A204.1 (cell line): ENCODE measurements around the gene FGF3.

Experiments
- FAIRE-seq: peaks from 2 replicates; lab custom pipeline; 2012; peaks lifted over from hg19 to GRCh38; lab: Jason Lieb, UNC

FGF3 gene

DNA sequence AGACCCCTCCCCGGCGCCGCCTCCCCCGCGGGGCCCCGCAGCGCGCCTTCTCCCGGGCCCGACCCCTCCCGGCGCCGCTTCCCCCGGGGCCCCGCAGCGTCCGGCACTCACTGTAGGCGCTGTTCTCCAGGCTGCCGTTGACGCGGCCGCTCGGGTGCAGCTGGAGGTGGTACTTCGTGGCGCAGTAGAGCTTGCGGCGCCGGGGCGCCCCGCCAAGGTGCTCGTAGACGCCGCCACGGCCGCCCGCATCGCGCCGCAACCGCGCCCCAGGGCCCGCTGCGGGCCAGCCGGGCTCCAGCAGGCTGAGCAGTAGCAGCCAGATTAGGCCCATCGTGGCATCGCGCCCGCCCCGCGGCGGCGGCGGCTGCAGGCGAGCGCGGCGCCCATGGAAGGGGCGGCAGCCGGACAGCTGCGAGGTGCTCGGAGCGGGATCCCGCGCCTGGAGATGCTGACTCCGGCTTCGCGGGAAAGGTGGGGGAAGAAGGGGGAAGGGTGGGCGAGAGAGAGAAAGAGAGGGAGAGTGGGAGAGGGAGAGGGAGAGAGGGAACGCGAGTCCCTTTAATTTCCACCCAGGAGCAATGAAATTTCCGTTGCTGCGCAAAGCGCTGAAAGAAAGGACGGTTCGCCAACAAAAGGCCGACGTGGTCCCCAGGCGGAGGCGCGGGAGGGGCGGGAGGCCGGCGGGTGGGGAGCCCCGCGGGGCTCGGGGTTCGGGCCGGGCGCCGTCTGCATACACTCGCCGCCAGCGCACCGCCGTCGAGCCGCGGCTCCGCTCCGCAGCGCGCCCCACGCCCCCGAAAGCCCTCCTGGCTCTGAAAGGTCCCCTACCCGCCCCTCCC, at the start of gene FGF3:
Gene FGF3, minus strand, starts transcription at position 814 of the 839 bp plus-strand sequence. Its CDS starts 483 bp downstream, at position 331.
- FAIRE-seq = no peak

DNA sequence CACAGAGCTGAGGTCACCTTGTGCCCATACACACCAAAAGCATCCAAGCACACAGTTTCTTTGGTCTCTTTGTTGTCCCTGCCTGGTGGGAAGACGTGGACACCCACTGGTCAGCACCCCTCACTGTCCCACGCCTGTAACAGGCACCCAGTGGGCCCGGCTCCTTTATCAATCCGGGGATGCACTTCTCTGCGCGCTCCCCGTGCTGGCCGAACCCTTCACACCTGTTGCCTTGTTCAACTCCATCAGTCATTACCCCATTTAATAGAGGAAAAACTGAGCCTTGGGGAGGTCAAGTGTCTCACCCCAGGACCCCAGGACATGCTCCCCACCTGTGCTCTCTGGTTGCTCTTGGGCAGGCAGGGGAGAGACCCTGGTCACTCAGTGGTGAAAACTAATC, 49.7 kb upstream of the FGF3 start:
- no peak for FAIRE-seq

DNA sequence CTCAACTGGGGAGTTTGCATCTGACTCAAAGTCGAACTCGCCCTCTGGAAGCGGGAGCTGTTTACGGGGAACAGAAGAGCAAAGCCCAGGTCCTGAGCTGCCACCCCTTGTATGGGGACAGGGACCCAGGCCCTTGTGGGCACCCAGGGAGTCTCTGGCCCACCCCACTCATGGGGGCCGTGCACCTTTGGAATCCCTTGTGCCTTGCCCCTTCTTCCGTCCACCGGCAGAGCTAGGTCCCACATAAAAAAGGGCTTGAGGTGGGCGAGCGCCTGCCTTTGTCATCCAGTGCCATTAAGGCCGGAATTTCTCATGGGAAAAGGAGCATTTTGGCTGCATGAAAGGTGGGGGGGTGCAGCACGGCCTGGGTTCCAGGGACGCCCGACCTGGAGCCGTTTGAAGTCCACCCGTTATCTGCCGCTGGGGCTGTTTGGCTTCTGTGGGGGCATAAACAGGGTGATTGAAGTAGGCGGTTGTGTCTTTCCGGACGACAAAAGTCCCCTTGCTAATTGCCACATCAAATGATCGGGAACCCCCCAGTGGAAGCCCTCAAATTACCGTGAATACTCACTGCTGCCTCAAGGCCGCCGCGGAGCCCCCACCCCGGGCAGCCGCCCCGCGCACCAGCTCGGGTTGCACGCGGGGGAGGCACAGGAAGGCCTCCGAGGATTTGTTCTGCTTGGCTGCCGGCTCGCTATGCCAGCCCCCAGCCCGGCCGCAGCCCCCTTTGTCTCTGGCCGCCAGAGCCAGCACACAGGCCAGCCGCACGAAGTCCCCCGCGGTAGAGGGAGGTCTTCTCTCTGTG, 49.0 kb upstream of the FGF3 start:
- FAIRE-seq = no peak

DNA sequence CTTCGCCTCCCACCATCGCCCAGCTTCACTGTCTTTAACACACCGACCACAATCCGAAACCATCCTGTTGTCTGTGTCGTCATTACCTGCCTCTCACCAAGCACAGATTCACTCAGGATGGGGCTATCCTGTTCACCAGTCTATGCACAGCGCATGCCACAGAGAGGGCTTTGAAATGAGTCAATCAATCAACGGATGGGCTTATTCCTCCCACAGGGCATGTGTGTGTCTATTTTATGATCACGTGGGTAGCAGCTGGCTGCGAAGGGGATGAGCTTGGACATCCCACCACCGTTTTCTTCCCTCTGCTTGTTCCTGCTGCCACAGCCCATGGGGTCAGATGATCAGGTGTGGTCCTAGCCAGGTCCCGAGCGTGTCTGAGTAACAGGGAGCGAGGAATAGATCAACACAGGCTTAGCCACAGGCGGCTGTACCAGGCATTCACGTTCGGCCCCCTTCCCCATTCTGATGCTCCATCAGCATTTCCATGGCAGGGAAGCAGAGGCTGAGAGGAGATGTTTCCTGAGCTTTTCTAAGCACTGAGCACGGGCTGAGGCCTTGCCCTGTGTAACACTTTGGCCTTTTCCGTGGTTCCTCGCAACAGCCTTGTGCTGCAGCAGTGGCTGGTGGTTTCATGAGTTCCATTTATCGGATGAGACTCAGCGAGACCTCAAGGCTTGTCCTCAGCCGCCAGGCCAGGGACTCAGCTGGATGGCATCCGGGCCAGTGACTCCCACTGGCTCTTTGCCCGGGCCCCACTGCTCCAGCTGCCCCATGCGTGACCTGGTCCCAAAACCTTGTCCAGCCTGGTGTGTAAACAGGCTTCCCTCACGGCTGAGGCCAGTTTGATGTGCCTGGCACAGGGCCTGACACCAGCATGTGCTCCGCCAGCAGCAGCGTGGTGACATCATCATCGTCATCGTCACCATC, 48.1 kb upstream of the FGF3 start:
- FAIRE-seq = no peak

DNA sequence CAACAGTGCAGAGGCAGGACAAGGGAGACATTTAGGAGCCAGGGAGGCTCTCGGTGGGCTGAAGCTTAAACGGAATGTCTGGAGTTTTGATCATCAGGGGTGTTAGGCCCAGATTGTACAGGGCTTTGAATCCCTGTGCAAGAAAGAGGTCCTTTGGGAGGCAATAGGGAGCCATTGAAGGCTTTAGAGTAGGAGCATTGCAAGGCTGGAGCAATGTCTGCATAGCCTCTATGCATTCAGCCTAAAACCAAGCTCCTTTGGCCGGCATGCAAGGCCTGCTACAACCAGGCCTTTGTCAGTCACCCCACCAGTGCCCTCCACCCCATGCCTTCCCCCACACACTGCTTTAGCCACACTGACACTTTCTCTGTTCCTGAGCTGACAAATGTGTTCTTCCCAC, 47.4 kb upstream of the FGF3 start:
- no peak for FAIRE-seq

DNA sequence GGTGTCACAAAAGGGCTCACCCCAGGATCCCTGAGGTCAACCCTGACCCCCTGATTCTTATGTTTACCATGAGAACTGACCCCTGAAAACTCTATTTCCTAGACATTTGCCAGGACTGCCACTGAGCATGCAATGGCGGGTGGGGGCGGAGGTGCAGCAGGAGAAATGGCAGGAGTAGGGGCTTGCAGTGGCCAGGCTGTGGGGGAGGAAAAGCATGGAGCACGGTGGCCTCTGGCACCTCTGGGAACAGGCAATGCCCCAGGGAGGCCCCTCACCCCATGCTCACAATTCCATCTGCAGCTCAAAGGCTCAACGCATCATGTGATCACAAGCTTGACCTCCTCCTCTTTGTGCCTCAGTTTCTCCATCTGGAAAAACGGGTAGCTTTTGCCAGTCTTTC, 46.5 kb upstream of the FGF3 start:
- no peak for FAIRE-seq

DNA sequence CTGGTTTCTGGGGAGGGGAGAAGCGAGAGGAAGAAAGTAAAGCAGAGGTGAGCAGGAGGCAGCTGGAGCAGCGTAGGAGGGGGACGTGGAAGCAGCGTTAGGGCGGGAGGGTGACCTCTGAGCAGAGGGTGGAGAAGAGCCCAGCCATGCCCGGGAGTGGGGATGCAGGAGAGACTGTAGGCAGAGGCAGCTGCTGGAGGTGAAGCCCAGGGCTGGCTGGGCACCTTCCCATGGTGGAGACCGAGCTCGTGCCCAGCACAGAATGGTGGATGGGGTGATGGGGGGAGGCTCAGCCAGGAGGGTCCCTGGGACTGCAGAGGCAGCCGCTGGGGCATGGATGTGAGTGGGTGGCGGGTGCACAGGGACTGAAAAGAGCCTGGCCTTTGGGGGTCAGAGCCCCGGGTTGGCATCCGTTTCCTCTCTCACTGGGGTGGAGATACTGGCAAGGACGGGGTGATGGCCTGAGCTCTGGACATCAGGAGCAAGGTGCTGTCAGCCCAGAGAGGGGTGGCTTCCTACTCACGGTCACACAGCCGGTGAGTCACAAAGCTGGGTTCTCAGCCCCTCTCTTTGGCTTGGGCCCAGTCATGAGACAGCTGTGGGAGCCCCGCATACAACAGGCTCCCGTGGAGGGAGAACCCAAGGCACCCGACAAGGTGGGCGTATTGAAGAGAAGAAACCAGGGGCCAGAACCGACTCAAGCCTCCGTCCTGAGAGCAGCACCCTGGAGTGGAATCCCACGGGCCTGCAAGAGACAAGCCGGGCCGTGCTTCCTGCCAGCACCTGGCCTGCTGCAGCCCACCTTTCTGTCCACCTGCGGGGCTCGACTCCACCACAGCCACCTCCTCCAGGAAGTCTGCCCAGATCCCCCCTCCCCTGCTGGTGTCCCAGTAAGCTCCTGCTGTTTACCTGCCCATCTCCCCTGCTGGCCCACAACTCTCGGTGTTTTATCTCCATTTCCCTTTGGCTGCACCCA, 45.8 kb upstream of the FGF3 start:
- FAIRE-seq = no peak

DNA sequence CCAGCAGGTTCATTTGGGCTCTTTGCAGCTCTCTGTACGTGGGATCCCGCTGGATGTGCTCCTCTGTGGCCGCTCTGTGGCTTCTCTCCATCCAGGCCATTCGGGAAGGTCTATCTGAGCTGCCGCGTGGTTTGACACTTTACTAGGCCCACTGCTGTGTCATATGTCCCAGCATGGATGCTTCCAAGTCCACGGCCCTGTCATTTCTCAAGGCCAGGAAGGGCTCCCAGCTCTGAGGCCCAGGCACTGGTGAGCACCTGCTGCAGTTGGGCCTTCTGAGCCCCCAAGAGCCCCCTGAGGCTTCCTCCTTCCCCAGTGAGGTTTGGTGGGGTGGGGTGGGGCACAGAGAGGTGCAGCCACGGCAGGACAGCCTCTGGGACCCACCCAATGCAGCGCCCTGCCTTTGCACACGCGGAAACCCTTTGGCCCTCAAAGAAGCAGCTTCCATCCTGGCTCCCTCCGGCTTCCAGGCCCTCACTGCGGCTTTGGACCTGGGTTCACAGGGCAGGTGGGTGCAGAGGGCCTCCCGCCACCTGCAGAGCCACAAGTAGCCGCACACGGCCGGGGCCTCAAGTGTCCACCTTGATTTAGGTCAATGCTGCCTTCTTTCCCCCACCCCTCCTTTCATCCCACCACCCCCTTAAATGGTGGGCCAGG, 44.5 kb upstream of the FGF3 start:
- no peak for FAIRE-seq

DNA sequence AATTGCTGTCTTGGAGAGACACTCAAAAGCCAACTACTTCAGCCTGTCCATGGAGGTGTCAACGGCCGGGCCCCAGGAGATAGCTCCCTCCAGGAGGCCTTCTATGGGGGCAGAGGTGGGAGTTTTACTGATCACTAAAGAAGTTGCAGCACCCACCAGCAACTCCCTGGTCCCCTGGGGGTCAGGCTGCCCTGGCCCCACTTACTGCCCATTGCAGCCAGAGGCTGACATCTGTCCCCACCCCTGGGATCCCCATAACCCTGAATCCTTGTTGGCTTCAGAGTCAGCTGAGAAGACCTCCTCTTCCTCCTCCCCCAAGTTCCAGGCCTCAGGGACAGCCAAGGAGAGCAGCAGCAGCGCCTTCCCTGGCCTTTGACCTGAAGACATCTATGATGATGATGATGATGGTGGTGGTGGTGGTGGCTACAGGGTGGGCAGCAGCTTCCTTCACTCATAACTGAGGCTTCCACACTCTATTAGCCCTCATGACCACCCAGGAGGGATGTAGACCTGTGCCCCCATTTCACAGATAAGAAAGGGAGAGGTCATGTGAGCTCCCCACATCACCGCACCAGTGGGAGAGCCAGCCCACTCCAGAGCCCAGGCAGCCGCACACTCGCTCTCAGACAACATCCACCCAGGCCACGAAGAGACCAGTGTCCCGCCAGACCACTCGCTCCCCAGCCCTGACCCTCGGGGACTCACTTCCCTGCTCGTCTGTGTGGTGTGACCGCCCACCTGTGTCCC, 43.8 kb upstream of the FGF3 start:
- FAIRE-seq = no peak

DNA sequence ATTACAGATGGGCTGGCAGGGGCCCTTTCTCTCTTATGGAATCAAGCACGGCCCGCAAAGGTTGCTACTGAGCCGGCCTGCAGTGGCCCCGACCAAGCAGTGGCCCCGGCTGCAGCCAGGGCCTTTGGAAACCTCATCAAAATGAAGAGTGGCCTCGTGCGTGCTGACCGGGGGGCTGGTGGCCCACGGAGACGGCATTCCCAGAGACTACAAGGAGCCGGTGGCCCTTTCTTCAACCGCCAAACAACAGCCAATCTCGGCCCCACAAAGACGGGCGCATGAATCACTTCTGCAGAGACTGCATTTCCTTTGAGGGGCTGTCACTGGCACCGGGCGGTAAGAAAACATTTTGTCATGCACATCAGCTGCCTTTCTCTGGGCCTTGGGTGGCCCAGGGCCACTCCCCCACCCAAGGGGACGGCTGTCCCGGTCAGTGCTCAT, 43.1 kb upstream of the FGF3 start:
- no peak for FAIRE-seq

DNA sequence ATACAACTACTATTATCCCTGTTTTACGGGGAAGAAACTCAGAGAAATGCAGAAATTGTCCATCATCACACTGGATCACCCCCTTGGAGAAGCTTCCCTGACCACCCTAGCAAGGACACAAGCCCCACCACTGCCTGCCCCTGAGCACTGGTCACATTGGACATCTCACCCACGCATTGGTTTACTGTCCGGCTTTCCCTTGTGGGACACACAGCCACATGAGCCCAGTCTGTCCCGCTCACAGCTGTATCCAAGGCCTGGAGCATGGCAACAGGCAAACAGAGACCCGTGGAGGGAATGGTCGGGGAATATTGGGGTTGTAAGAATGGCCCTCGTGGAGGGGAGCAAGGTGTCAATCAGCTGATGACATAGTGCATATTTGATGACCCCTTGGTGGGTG, 42.7 kb upstream of the FGF3 start:
- no peak for FAIRE-seq

DNA sequence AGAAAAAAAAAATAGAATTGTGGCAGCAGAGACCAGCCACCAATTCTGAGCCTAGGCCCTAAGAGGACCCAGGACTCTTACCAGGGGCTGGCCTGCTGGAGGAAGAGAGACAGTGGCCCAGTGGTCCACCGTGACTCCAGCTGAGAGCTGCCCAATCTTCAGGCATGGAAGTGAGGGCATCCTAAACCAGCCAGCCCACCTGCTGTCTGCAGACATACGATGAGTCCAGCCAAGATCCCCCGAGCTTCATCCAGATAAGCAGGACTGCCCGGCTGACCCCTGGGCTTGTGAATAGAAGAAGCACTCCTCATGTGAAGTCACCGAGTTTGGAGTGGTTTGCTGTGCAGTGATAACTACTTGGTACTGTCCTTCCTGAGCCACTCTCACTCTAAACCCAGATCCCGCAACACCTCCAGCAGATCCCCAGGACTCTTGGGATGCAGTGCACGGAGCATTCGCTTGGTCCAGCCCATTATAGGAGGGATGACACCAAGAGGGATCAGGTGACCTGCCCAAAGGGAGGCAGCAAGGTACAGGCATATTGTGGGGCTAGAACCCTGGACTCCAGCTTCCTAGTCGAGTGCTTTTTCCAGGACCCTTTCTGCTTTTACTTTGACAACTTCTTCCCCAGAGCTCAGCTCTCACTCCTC, 41.7 kb upstream of the FGF3 start:
- FAIRE-seq = no peak

DNA sequence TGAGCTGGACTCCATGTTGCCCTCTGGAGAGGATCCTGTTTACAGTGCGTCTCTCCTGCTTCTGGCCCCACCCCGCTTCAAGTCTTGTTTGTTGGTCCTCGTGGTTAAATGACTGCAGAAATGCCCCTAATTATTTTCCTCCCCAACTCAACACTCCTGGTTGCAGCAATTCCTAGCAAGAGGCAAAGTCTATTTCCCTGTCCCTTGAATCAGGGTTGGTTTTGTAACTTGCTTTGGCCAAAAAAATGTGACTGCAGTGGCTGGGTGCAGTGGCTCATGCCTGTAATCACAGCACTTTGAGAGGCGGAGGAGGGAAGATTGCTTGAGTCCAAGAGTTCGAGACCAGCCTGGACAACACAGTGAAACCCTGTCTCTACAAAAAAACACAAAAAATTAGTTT, 41.0 kb upstream of the FGF3 start:
- no peak for FAIRE-seq

DNA sequence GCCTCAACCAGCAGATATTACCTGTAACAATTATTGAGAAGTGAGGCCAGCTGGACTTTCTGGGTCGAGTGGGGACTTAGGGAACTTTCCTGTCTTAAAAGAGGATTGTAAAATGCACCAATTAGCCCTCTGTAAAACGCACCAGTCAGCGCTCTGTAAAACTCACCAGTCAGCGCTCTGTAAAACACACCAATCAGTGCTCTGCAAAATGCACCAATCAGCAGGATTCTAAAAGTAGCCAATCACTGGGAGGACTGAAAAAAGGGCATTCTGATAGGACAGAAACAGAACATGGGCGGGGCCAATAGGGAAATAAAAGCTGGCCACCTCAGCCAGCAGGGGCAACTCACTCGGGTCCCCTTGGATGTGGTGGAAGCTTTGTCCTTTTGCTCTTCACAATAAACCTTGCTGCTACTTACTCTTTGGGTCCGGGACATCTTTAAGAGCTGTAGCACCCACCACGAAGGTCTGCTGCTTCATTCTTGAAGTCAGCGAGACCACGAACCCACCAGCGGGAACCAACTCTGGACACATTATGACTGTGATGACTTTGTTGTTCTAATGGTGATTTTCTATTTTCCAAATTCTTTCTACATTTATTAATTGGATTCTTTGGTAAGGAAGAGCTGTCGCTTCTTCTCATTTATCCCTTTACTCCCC, 40.2 kb upstream of the FGF3 start:
- FAIRE-seq = no peak

DNA sequence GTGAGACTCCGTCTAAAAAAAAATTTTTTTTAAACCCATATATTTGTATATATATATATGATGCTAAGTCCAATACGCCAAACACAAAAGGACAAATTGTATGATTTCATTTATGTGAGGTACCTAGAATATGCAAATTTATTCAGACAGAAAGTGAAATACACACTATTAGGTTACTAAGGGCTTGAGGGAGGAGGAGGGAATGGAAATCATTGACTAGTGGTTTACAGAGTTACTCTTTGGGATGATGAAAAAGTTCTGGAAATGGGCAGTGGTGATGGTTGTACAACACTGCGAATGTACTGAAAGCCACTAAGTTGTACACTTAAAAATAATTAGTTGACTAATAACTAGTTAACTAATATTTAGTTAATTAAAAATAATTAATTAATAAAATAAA, 36.2 kb upstream of the FGF3 start:
- FAIRE-seq = no peak

DNA sequence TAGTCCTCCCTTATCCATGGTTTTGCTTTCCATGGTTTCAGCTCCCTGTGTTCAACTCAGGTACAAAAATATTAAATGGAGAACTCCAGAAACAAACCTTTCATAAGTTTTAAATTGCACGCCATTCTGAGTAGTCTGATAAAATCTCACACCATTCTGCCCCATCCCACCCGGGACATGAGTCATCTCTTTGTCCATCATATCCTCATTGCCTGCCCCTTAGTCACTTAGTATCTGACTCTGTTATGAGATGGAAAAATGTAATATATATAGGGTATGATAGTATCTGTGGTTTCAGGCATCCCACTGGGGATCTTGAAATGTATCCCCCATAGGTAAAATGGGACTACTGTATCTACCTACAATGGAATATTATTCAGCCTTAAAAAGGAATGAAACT, 35.5 kb upstream of the FGF3 start:
- no peak for FAIRE-seq

DNA sequence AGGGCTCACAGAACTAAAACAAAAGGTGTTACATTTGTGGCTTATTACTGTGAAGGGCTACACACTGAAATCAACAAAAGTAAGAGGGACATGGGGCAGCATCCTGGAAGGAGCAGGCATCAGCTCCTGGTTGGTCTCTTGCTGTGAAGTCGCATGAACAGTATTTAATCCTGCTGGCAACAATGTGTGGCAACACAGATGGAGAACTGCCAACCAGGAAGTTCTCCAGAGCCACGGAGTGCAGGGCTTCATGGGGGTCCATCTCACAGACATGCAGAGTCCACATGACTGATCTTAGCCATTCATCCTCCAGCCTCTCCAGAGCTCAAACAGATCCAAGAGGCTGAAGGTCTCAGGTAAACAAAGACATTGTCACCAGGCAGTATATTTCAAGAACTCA, 32.8 kb upstream of the FGF3 start:
- FAIRE-seq = no peak

DNA sequence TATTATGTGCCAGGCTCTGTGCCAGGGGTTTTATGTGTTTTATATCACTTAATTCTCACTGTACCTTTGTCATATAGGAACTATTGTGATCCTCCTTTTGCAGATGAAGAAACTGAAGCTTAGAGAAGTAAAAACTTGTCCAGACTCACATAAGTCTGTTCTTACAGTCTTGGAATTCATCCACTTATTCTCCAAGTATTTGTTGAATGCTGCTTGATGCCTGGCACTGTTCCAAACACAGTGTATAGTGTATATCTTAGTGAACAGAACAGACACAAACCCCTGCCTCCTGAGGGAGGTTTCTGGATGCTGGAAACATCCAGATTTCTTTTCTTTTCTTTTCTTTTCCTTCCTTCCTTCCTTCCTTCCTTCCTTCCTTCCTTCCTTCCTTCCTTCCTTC, 29.0 kb upstream of the FGF3 start:
- FAIRE-seq = no peak

DNA sequence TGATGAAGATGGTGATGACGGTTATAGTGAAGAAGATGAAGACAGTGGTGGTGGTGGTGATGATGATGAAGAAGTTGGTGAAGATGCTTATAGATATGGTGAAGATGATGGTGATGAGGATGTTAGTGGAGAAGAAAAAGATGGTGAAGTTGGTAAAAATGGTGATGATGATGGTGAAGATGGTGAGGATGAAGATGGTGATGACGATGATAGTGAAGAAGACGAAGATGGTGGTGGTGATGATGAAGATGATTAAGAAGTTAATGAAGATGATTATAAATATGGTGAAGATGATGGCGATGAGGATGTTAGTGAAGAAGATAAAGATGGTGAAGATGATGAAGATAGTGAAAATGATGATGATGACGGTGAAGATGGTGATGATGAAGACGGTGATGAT, 25.2 kb upstream of the FGF3 start:
- no peak for FAIRE-seq
